Transverse colon (tissue), 4 donors: ENCODE results near the gene EPHA5.
"Not testable (repeated sequence)": the region's sequence is repeated elsewhere in the genome, so short reads cannot be mapped to it uniquely, and the experiment has no call there.

Experiments
- EP300 ChIP-seq: sonication (generic); formaldehyde crosslinking; IDR thresholded peaks from one replicate; pipeline ENCODE4 v1.6.1; 2017; ENCODE audit warnings: antibody characterized with exemption, low read depth
- POLR2A ChIP-seq: fragments of 450-650 bp; IDR thresholded peaks from one replicate; pipeline ENCODE4 v1.6.1; 2016; ENCODE audit warnings: antibody characterized with exemption, mild to moderate bottlenecking, moderate library complexity
- POLR2AphosphoS5 ChIP-seq, 3 donors: sonication (generic); formaldehyde crosslinking; IDR thresholded peaks; one replicate each; pipeline ENCODE4 v1.6.1; 2016; ENCODE audit warnings: antibody characterized with exemption in 3 of 3
- TF ChIP-seq, protein P1 (sequence below), 5 experiments: fragments of 200-600 bp in 3 of 5; fragments of 450-650 bp in 2 of 5; sonication (generic) in 3 of 5; IDR thresholded peaks; 1 replicate in 2 of 5; 2 replicates in 3 of 5; pipeline ENCODE4 v1.5.1; 2016 to 2017; ENCODE audit warnings: antibody characterized with exemption in 5 of 5, inconsistent platforms in 3 of 5, mild to moderate bottlenecking in 2 of 5, moderate library complexity in 1 of 5

DNA sequence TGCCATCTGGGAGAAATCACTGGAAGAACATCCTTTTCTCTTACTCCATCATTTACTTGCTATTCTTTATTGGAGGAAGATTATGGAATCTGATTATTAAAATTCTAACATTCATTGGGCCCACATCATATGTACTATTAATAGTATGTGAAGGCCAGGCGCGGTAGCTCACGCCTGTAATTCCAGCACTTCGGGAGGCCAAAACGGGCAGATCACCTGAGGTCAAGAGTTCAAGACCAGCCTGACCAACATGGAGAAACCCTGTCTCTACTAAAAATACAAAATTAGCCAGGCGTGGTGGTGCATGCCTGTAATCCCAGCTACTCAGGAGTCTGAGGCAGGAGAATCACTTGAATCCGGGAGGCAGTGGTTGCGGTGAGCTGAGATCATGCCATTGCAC lies 361.7 kb downstream of the EPHA5 start:
- not testable (repeated sequence) for TF ChIP-seq POLR2A; EP300; POLR2AphosphoS5 (IDR thresholded peaks at IDR 0.05)
- TF ChIP-seq, protein P1, sequence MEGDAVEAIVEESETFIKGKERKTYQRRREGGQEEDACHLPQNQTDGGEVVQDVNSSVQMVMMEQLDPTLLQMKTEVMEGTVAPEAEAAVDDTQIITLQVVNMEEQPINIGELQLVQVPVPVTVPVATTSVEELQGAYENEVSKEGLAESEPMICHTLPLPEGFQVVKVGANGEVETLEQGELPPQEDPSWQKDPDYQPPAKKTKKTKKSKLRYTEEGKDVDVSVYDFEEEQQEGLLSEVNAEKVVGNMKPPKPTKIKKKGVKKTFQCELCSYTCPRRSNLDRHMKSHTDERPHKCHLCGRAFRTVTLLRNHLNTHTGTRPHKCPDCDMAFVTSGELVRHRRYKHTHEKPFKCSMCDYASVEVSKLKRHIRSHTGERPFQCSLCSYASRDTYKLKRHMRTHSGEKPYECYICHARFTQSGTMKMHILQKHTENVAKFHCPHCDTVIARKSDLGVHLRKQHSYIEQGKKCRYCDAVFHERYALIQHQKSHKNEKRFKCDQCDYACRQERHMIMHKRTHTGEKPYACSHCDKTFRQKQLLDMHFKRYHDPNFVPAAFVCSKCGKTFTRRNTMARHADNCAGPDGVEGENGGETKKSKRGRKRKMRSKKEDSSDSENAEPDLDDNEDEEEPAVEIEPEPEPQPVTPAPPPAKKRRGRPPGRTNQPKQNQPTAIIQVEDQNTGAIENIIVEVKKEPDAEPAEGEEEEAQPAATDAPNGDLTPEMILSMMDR (IDR thresholded peaks at IDR 0.05), result not testable (repeated sequence)
